Omental fat pad (tissue), 4 donors: Measurements from ENCODE around the gene PRPF40B. TPM values are rescaled to one million over a fixed set of nuclear protein-coding genes. Genes with fewer than 3 reads are reported as not detected.

Source experiments
- ATAC-seq: fragments of 150-250 bp; one replicate; pipeline ENCODE4 v1.9.1; 2016; ENCODE audit warnings: mild to moderate bottlenecking, moderate library complexity; ENCODE audit not compliant: low FRiP score
- DNase-seq: peaks from one replicate; pipeline ENCODE4 v3.0.0-alpha.2; 2019; ENCODE audit warnings: low spot score
- CTCF ChIP-seq, 3 donors: fragments of 450-650 bp; IDR thresholded peaks; one replicate each; pipeline ENCODE4 v1.5.1; 2016 to 2017; ENCODE audit warnings: antibody characterized with exemption in 3 of 3, mild to moderate bottlenecking in 3 of 3, moderate library complexity in 2 of 3
- total RNA-seq, 4 donors: library from RNA; depleted of rRNA; stranded (reverse); fragments of >200 nt; gene quantifications; one replicate each; pipeline ENCODE4 v1.1.0, GENCODE V29; 2016

Gene PRPF40B
- total RNA-seq, 4 donors from 2014 or later = 7.0 to 19.4 (median 9.4) TPM

GRCh38 chr12:49659753-49660152 is 36.4 kb downstream of the PRPF40B start:
- ATAC-seq (no peak), DNase-seq (no peak)
- no peak for TF ChIP-seq CTCF (IDR thresholded peaks at IDR 0.05)

GRCh38 chr12:49661191-49661590 is 37.8 kb downstream of the PRPF40B start:
- no peak for ATAC-seq

GRCh38 chr12:49661746-49662145 is 38.4 kb downstream of the PRPF40B start:
- ATAC-seq (no peak), DNase-seq (no peak)
- TF ChIP-seq CTCF (IDR thresholded peaks at IDR 0.05) = no peak

More at GRCh38 chr12:49661191-49661590, 37.8 kb downstream of the PRPF40B start:
- no peak for TF ChIP-seq CTCF (IDR thresholded peaks at IDR 0.05)
- no peak for DNase-seq

- no peak for TF ChIP-seq CTCF (IDR thresholded peaks at IDR 0.05)
- ATAC-seq = no peak
- no peak for DNase-seq
These were observed 39.9 kb downstream of the PRPF40B start for GRCh38 chr12:49662998-49663843.

- DNase-seq (no peak), ATAC-seq (no peak)
- no peak for TF ChIP-seq CTCF (IDR thresholded peaks at IDR 0.05)
These were observed 40.8 kb downstream of the PRPF40B start for GRCh38 chr12:49664167-49664566.

- TF ChIP-seq CTCF (IDR thresholded peaks at IDR 0.05) = no peak
- ATAC-seq (no peak), DNase-seq (no peak)
These were observed 41.4 kb downstream of the PRPF40B start for GRCh38 chr12:49664591-49665239.
